Fibroblast of lung (primary cell): ENCODE measurements around the gene LONP2.
"Not testable (repeated sequence)": the region's sequence is repeated elsewhere in the genome, so short reads cannot be mapped to it uniquely, and the experiment has no call there.

ENCODE experiments used
- EZH2 ChIP-seq: IDR thresholded peaks from 2 replicates; pipeline ENCODE4 v1.5.1; 2012; ENCODE audit warnings: low read length, control low read depth, mild to moderate bottlenecking; ENCODE audit errors: missing control alignments
- TF ChIP-seq, protein P1 (sequence below), 2 donors: IDR thresholded peaks in 1 of 2; conservative IDR thresholded peaks in 1 of 2; 1 replicate in 1 of 2; 2 replicates in 1 of 2; pipeline ENCODE4 v1.5.1; 2011 to 2012; ENCODE audit warnings: low read length in 2 of 2, control low read depth in 1 of 2, inconsistent platforms in 1 of 2, low read depth in 1 of 2, mild to moderate bottlenecking in 1 of 2

DNA sequence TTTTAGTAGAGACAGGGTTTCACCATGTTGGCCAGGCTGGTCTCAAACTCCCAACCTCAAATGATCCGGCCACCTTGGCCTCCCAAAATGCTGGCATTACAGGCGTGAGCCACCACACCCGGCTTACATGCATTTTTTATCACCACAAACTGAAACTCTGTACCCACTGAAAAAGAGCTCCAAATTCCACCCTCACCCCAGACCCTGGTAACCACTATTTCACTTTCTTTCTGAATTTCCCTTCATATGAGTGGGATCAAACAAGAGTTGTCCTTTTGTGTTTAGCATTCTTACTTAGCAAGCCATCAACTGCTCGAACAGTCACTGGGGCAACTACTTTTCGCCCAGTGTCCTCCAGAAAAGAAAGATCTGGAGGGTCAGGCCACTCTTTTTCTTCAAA lies 110.3 kb downstream of the LONP2 start:
- TF ChIP-seq EZH2: not testable (repeated sequence)
- TF ChIP-seq, protein P1, sequence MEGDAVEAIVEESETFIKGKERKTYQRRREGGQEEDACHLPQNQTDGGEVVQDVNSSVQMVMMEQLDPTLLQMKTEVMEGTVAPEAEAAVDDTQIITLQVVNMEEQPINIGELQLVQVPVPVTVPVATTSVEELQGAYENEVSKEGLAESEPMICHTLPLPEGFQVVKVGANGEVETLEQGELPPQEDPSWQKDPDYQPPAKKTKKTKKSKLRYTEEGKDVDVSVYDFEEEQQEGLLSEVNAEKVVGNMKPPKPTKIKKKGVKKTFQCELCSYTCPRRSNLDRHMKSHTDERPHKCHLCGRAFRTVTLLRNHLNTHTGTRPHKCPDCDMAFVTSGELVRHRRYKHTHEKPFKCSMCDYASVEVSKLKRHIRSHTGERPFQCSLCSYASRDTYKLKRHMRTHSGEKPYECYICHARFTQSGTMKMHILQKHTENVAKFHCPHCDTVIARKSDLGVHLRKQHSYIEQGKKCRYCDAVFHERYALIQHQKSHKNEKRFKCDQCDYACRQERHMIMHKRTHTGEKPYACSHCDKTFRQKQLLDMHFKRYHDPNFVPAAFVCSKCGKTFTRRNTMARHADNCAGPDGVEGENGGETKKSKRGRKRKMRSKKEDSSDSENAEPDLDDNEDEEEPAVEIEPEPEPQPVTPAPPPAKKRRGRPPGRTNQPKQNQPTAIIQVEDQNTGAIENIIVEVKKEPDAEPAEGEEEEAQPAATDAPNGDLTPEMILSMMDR (conservative IDR thresholded peaks at IDR 0.05 in 1 of 2, IDR thresholded peaks at IDR 0.05 in 1 of 2; ENCODE audit: low read depth in 1 of 2, low read length in 2 of 2): not testable (repeated sequence)
